Keratinocyte (primary cell): ENCODE measurements around the gene HELZ2. TPM values are rescaled to one million over a fixed set of nuclear protein-coding genes. Genes with fewer than 3 reads are reported as not detected.

Experiments
- DNase-seq: peaks from one replicate; pipeline ENCODE4 v3.0.0-alpha.2; 2011; ENCODE audit warnings: low read depth, missing footprints, low spot score
- FAIRE-seq: peaks from 2 replicates; lab custom pipeline; 2011; peaks lifted over from hg19 to GRCh38; lab: Jason Lieb, UNC
- H2AFZ ChIP-seq: 2 replicates; pipeline ENCODE4 v1.6.0; 2012; ENCODE audit warnings: low read length, control low read depth, inconsistent platforms; ENCODE audit not compliant: control insufficient read depth
- H3K27ac ChIP-seq: 2 replicates; pipeline ENCODE4 v1.5.1; 2011; ENCODE audit warnings: low read length; ENCODE audit not compliant: control insufficient read depth, insufficient read depth
- H3K27me3 ChIP-seq: 3 replicates; pipeline ENCODE4 v1.6.0; 2011; ENCODE audit warnings: low read length; ENCODE audit not compliant: control insufficient read depth, insufficient read depth; ENCODE audit errors: extremely low read depth
- H3K36me3 ChIP-seq, 2 experiments: 2 replicates in 1 of 2; 3 replicates in 1 of 2; pipeline ENCODE4 v1.5.1; 2011; ENCODE audit warnings: low read length in 2 of 2, mild to moderate bottlenecking in 1 of 2; ENCODE audit not compliant: control insufficient read depth in 2 of 2, insufficient read depth in 2 of 2; ENCODE audit errors: extremely low read depth in 1 of 2
- H3K4me1 ChIP-seq: 3 replicates; pipeline ENCODE4 v1.5.1; 2011; ENCODE audit warnings: low read length; ENCODE audit not compliant: control insufficient read depth, insufficient read depth; ENCODE audit errors: extremely low read depth
- H3K4me2 ChIP-seq: 3 replicates; pipeline ENCODE4 v1.6.0; 2011; ENCODE audit warnings: low read depth, low read length; ENCODE audit not compliant: control insufficient read depth, insufficient read depth; ENCODE audit errors: extremely low read depth
- H3K4me3 ChIP-seq, 3 experiments: fragments of 200-600 bp in 1 of 3; sonication (generic) in 1 of 3; 2 replicates in 2 of 3; 3 replicates in 1 of 3; pipeline ENCODE4 v1.5.1; 2011 to 2016; ENCODE audit warnings: low read length in 3 of 3, mild to moderate bottlenecking in 3 of 3, control low read depth in 2 of 3, inconsistent platforms in 1 of 3, low read depth in 1 of 3, mixed read lengths in 1 of 3, mixed run types in 1 of 3, moderate library complexity in 1 of 3; ENCODE audit not compliant: control insufficient read depth in 2 of 3, insufficient read depth in 2 of 3; ENCODE audit errors: extremely low read depth in 1 of 3
- H3K79me2 ChIP-seq: 2 replicates; pipeline ENCODE4 v1.6.0; 2012; ENCODE audit warnings: low read length; ENCODE audit not compliant: control insufficient read depth, insufficient read depth
- H3K9ac ChIP-seq: 3 replicates; pipeline ENCODE4 v1.6.0; 2011; ENCODE audit warnings: low read length; ENCODE audit not compliant: control insufficient read depth, insufficient read depth; ENCODE audit errors: extremely low read depth
- H3K9me1 ChIP-seq: 3 replicates; pipeline ENCODE4 v1.6.0; 2011; ENCODE audit warnings: low read length; ENCODE audit not compliant: control insufficient read depth, insufficient read depth; ENCODE audit errors: extremely low read depth
- H3K9me3 ChIP-seq: 2 replicates; pipeline ENCODE4 v1.5.1; 2012; ENCODE audit warnings: low read depth, low read length; ENCODE audit not compliant: control insufficient read depth
- H4K20me1 ChIP-seq: 3 replicates; pipeline ENCODE4 v1.6.0; 2011; ENCODE audit warnings: low read length; ENCODE audit not compliant: control insufficient read depth, insufficient read depth; ENCODE audit errors: extremely low read depth
- EZH2 ChIP-seq: IDR thresholded peaks from one replicate; pipeline ENCODE4 v1.6.1; 2012; ENCODE audit warnings: inconsistent platforms, mild to moderate bottlenecking, low read length, moderate library complexity
- dilution Hi-C: fragments of 300-500 bp; cut with MboI; formaldehyde crosslinking; loops from one replicate; pipeline ENCODE4 v1.7.0; 2020; ENCODE audit warnings: low sequenced_read_pairs; ENCODE audit not compliant: extremely low pct_ligation_motif_present
- polyA plus RNA-seq, 5 experiments: library from polyadenylated mRNA; depleted of rRNA in 3 of 5; stranded (reverse) in 3 of 5; stranded (forward) in 1 of 5; unstranded in 1 of 5; fragments of >200 nt; gene quantifications; 1 replicate in 1 of 5; 2 replicates in 3 of 5; 3 replicates in 1 of 5; pipeline versions ENCODE4 v1.2.1 to v1.2.3, GENCODE V29; 2011 to 2012; ENCODE audit warnings: missing spikeins in 2 of 5, low read depth in 1 of 5, low replicate concordance in 1 of 5
- TF ChIP-seq, protein P1 (sequence below), 3 experiments: IDR thresholded peaks in 1 of 3; conservative IDR thresholded peaks in 1 of 3; optimal IDR thresholded peaks in 1 of 3; 2 replicates in 2 of 3; 3 replicates in 1 of 3; pipeline versions ENCODE3 to v1.5.1; 2011; ENCODE audit warnings: low read length in 3 of 3, mild to moderate bottlenecking in 3 of 3, moderate library complexity in 2 of 3, control low read depth in 1 of 3, inconsistent platforms in 1 of 3; ENCODE audit not compliant: insufficient read depth in 2 of 3; ENCODE audit errors: extremely low read depth in 1 of 3

HELZ2 gene
- polyA plus RNA-seq, 1 donor (not counting 4 experiments of a cell fraction or from before 2014, with no cell fraction given) = 14.8 TPM

DNA sequence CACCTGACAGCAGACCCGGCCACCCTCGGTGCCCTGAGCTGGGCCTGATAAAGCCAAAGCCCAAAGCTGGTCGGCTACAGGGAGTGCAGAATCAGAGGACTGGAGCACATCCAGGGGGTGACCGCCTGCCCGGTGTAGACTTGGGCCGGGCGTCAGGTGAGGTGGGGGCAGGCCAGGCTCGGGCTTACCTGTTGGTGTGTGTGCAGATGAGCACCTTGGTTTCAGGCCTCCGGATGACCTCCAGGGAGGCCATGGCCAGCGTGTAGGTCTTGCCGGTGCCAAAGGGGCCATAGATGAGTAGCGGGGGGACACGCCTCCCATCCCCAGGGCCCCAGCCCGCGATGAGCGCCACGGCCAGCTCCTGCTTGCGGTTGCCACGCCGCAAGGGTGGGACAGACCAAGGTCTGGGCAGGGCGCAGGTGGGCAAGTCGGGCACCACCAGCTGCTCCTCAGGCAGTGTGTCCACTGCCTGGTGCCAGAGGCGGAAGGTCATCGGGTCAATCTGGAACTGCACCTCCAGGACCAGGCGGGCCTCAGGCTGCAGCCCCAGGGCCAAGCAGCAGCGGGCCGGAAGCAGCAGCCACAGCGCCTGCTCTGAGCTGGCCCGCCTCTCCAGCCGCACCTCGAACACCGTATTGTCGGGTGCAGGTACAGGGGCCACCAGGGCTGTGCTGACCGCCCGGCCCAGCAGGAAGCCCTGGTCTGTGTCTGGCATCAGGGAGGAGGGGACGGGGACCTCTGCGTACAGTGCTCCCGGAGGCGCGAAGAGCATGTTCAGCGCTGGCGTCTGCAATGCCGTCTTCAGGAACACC is 5.7 kb downstream of the HELZ2 start:
- no peak overlapping the region for H3K4me3 ChIP-seq
- H3K9ac ChIP-seq = no peak overlapping the region
- DNase-seq (no peak), FAIRE-seq (no peak)
- H4K20me1 ChIP-seq = peaks cover 8% of the 10 kb centered on the region
- no peaks in the 10 kb centered on the region for H3K9me3 ChIP-seq
- H3K36me3 ChIP-seq = peaks cover 10 to 34% of the 10 kb centered on the region in 2 experiments
- no peak overlapping the region for H2AFZ ChIP-seq
- dilution Hi-C loops = no loop called here
- peaks cover 23% of the 10 kb centered on the region for H3K79me2 ChIP-seq
- TF ChIP-seq EZH2 = no peak
- TF ChIP-seq, protein P1, sequence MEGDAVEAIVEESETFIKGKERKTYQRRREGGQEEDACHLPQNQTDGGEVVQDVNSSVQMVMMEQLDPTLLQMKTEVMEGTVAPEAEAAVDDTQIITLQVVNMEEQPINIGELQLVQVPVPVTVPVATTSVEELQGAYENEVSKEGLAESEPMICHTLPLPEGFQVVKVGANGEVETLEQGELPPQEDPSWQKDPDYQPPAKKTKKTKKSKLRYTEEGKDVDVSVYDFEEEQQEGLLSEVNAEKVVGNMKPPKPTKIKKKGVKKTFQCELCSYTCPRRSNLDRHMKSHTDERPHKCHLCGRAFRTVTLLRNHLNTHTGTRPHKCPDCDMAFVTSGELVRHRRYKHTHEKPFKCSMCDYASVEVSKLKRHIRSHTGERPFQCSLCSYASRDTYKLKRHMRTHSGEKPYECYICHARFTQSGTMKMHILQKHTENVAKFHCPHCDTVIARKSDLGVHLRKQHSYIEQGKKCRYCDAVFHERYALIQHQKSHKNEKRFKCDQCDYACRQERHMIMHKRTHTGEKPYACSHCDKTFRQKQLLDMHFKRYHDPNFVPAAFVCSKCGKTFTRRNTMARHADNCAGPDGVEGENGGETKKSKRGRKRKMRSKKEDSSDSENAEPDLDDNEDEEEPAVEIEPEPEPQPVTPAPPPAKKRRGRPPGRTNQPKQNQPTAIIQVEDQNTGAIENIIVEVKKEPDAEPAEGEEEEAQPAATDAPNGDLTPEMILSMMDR (optimal IDR thresholded peaks at IDR 0.05 in 1 of 3, IDR thresholded peaks at IDR 0.05 in 1 of 3, conservative IDR thresholded peaks at IDR 0.05 in 1 of 3; ENCODE audit: extremely low read depth in 1 of 3, insufficient read depth in 2 of 3, low read length in 3 of 3) = no peak
- no peaks in the 10 kb centered on the region for H3K27me3 ChIP-seq
- H3K4me1 ChIP-seq = peaks cover 5% of the 10 kb centered on the region
- H3K27ac ChIP-seq = no peak overlapping the region
- H3K9me1 ChIP-seq = no peaks in the 10 kb centered on the region
- H3K4me2 ChIP-seq = no peak overlapping the region

DNA sequence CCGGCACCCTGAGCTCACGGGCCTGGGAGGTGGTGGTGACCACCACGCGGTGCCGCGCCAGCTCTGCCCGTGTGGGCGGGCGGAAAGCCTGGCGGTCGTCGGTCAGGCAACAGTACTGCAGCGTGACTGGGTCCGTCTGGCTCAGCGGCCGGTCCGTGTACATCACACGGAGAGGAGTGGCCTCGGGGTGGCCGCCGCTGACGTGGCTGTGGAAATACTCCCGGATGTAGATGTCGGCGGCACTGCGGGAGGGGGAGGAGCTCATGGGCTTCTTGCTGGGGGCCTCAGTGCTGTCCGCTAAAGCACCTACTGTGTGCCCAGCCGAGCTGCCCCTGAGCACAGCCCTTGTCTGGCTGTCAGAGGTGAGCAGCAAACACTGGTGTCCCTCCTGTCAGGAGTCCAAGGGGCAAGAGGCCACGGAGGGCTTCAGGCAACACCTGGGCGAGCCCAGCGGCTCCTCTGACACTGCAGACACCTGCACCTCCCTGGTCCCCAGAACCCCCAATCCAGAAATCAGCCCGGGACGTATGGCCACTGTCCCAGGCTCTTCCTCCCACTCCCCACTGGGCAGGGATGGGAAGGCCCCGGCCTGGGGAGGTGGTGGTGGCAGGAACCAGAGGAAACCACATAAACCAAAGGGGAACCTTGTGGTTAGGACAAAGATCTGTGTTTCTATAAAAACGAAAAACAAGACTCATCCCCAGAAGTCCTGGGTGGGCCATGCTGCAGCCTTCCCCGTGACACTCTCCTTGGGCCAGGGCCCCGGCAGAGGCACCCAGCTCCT is 6.5 kb downstream of the HELZ2 start:
- peaks cover 15% of the 10 kb centered on the region for H3K79me2 ChIP-seq
- no peak overlapping the region for H3K27ac ChIP-seq
- H3K36me3 ChIP-seq = peaks cover 8 to 39% of the 10 kb centered on the region in 2 experiments
- no peak overlapping the region for H3K4me2 ChIP-seq
- no peaks in the 10 kb centered on the region for H3K9me3 ChIP-seq
- TF ChIP-seq, protein P1 (optimal IDR thresholded peaks at IDR 0.05 in 1 of 3, IDR thresholded peaks at IDR 0.05 in 1 of 3, conservative IDR thresholded peaks at IDR 0.05 in 1 of 3; ENCODE audit: extremely low read depth in 1 of 3, insufficient read depth in 2 of 3, low read length in 3 of 3) = no peak
- TF ChIP-seq EZH2 = no peak
- DNase-seq = no peak
- dilution Hi-C loops = no loop called here
- no peak overlapping the region for H3K4me3 ChIP-seq
- H3K9me1 ChIP-seq = no peaks in the 10 kb centered on the region
- H4K20me1 ChIP-seq = peaks cover 8% of the 10 kb centered on the region
- H3K4me1 ChIP-seq = no peaks in the 10 kb centered on the region
- no peak for FAIRE-seq
- no peak overlapping the region for H2AFZ ChIP-seq
- no peaks in the 10 kb centered on the region for H3K27me3 ChIP-seq
- no peak overlapping the region for H3K9ac ChIP-seq
